HUES6 (cell line): ENCODE results near the gene OR52I2.

Experiments
- H3K27ac ChIP-seq: 2 replicates; pipeline ENCODE4 v1.7.0; 2013; ENCODE audit warnings: low read depth, mild to moderate bottlenecking, low read length, inconsistent platforms
- H3K27me3 ChIP-seq: 2 replicates; pipeline ENCODE4 v1.6.1; 2013; ENCODE audit warnings: low read length; ENCODE audit not compliant: control insufficient read depth, insufficient read depth
- H3K36me3 ChIP-seq: 2 replicates; pipeline ENCODE4 v1.6.1; 2013; ENCODE audit warnings: low read length; ENCODE audit not compliant: control insufficient read depth, insufficient read depth
- H3K4me1 ChIP-seq: 2 replicates; pipeline ENCODE4 v1.6.1; 2013; ENCODE audit warnings: low read length; ENCODE audit not compliant: control insufficient read depth, insufficient read depth
- H3K4me3 ChIP-seq: 2 replicates; pipeline ENCODE4 v1.5.1; 2013; ENCODE audit warnings: low read depth, low read length
- H3K9ac ChIP-seq: one replicate; pipeline ENCODE4 v1.6.1; 2013; ENCODE audit warnings: mild to moderate bottlenecking, low read length
- H3K9me3 ChIP-seq: 2 replicates; pipeline ENCODE4 v1.6.1; 2013; ENCODE audit warnings: low read depth, low read length; ENCODE audit not compliant: control insufficient read depth, insufficient read depth

Gene OR52I2

DNA sequence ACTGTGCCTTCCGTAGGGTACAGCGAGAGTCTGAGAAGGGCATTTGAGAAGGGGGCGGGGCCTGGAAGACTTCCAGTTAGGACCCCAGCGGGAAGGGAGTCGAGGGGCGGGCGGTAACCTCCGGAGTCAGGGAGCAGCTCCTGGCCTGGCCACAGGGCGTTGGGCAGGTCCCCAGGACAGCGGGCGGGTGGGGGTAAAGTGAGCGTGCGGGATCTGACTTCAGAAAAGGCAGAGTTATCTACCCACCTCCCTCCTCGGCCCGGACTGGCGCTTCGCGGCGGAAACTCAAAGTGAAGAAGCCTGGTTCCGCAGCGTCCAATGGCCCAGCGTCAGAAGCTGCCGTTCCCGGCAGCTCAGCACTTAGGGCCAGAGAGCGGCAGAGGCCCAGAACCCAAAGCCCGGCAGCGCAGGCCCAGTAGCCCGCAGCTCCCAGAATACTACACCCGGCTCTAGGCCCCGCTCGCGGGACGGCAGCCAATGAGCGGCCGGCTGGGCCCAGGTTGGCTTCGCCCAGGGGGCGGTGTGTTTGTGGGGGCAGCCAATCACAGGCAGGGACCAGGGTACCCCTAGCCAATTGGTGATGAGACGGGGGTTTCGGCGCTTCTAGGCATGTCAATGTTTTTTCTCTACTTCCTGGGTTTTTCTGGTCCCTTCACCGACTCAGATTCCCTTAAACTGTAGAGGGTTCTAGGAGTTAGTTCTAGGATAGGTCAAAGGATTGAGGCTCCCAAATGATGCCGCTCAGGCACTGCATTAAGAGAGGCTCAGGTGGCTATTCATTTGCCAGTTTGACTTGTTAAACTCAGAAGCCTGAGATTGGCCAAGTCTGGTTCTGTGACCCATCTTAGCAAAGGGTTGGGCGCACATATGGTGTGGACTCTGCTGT lies 26.5 kb downstream of the OR52I2 start, which contains the start of gene TRIM68:
TSS of gene TRIM68 (minus strand) at position 451 of the 886 bp plus-strand sequence. CDS start 2,727 bp downstream, outside the sequence.
- peak within 1 kb of the TSS; percentile 68 for H3K9ac ChIP-seq
- H3K4me3 ChIP-seq, result peak within 1 kb of the TSS; percentile 72
- H3K4me1 ChIP-seq, result no peaks in the 10 kb centered on the region
- peaks cover 13% of the 10 kb centered on the region; the same call in 1 of the 2 replicates for H3K27me3 ChIP-seq
- no peak within 1 kb of the TSS for H3K27ac ChIP-seq
- no peaks in the 10 kb centered on the region for H3K9me3 ChIP-seq
- no peaks in the 10 kb centered on the region for H3K36me3 ChIP-seq

DNA sequence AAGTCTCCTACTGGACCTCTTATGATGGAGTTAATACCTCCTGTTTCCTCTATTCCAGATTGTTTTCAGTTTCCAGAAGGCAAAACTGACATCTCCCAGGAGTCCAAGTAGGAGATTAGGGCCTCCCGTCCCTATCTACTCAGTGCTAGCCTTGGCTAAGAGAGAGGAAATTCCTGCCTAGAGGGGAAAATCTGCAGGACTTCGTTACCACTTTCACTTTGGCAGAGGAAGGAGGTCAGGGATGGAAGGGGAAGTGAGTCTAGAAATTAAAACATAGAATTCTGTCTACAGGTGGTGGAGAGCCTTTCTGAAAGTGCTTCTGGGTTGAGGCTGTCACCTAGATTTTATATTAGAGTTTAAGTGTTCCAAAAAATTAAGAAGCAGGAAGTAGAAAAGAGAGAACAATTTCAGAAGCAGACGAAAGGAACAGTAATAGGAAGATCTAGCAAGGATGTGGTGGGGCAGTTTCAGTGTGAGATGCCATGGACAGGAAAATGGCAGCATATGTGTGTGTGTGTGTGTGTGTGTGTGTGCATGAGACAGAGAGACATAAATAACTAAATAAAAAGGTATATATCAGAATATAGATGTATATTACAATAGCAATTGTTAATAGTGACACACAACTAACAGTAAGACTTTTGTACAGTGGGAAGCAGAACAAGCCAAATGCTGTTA lies 28.9 kb downstream of the OR52I2 start:
- H3K4me1 ChIP-seq, result no peaks in the 10 kb centered on the region
- no peak overlapping the region for H3K9ac ChIP-seq
- peaks cover 13% of the 10 kb centered on the region; the same call in 1 of the 2 replicates for H3K27me3 ChIP-seq
- no peak overlapping the region for H3K27ac ChIP-seq
- no peaks in the 10 kb centered on the region for H3K9me3 ChIP-seq
- no peaks in the 10 kb centered on the region for H3K36me3 ChIP-seq
- H3K4me3 ChIP-seq, result no peak overlapping the region

DNA sequence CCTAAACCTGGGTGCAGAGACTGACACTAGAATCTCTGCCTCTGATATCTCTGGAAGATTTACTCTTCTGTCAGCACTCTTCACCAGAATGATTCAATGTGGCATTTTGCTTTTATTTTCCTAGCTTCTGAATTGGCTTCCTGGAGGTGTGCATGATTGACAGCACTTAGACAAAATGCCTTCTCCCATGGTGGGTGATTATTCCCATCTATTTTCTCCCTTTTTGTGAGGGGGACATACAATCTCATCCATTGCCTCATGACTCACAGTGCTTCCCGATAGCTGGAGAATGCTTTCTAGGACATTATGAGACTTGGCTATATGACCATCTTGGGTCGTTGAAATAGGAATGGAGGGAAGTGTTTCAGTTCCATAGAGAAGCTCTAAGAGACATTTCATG lies 30.4 kb downstream of the OR52I2 start:
- Histone ChIP-seq H3K27me3 (peaks cover 13% of the 10 kb centered on the region; the same call in 1 of the 2 replicates), H3K4me1 (no peaks in the 10 kb centered on the region), H3K9me3 (no peaks in the 10 kb centered on the region), H3K4me3 (no peak overlapping the region), H3K9ac (no peak overlapping the region), H3K27ac (no peak overlapping the region), H3K36me3 (no peaks in the 10 kb centered on the region)

- no peak overlapping the region for H3K9ac ChIP-seq
- H3K9me3 ChIP-seq, result no peaks in the 10 kb centered on the region
- peaks cover 6% of the 10 kb centered on the region; the same call in 1 of the 2 replicates for H3K27me3 ChIP-seq
- no peaks in the 10 kb centered on the region for H3K36me3 ChIP-seq
- no peak overlapping the region for H3K27ac ChIP-seq
- H3K4me1 ChIP-seq, result no peaks in the 10 kb centered on the region
- no peak overlapping the region for H3K4me3 ChIP-seq
Observed at GRCh38 chr11:4615856-4616444, 34.4 kb downstream of the OR52I2 start.

GRCh38 chr11:4619514-4619913 lies 38.0 kb downstream of the OR52I2 start:
- Histone ChIP-seq H3K9me3 (no peaks in the 10 kb centered on the region), H3K9ac (no peak overlapping the region), H3K4me3 (no peak overlapping the region), H3K36me3 (no peaks in the 10 kb centered on the region), H3K27ac (no peak overlapping the region), H3K27me3 (no peaks in the 10 kb centered on the region), H3K4me1 (no peaks in the 10 kb centered on the region)

DNA sequence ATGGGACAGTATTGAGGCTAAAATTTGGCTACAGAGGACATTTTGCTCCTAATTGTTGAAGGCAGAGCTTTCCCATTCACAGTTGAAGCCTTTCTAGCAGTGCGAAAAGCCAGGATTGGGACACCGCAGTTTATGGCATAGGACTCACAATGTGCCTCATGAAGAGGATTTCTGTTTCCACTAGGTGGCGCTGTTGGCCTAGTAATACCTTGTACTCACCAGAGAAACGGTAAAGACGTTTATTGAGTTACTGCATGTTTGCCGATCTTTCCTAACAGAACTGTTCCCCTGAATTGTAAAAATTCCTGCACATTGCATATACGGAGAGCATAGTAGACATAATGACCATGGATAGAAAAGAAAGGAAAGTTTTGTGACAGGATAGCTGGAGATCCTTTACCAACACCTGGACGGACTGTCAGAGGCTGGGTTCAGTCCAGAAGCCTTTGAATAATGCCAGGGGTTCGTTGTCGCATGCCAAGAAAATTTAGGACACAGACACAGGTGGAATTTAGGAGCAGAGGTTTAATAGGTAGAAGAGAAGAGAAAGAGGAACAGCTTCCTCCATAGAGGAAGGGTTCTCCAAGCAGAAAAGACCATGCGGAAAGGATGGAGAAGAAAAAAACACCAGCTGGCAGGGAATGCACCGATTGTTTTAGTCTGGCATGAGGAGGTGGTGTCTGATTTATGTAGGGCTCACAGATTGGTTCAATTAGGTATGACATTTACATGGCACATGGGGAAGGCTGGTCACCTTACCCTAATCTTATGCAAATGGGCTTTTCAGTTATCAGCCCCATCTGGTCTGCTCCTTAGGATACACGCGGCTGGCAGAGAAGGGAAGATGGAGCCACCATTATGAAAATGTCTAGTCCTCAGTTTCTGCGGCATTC lies 44.9 kb downstream of the OR52I2 start:
- H3K9me3 ChIP-seq, result no peaks in the 10 kb centered on the region
- H3K4me1 ChIP-seq, result peaks cover 12% of the 10 kb centered on the region; the same call in 1 of the 2 replicates
- no peak overlapping the region for H3K4me3 ChIP-seq
- H3K27me3 ChIP-seq, result no peaks in the 10 kb centered on the region
- H3K36me3 ChIP-seq, result no peaks in the 10 kb centered on the region
- no peak overlapping the region for H3K9ac ChIP-seq
- H3K27ac ChIP-seq, result no peak overlapping the region

DNA sequence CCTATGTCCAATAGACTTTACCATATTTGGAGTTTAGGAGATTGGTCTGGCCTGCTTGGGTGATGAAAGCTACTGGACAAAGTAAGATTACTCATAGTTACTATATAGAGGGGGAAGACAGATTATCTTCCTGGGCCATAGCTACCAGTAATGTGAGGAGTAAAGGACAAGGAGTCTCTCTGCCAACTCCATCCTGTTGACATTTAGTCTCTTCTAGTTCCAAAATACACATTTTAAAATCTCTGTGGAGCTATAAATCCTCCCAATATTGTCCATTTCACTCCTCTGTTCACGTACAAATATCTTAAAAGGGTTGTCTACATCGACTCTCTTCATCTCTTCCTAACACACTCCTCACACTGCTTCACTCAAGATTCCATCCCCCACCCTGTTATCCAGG lies 54.6 kb downstream of the OR52I2 start:
- H3K4me3 ChIP-seq, result no peak overlapping the region
- H3K36me3 ChIP-seq, result no peaks in the 10 kb centered on the region
- H3K4me1 ChIP-seq, result no peaks in the 10 kb centered on the region
- no peaks in the 10 kb centered on the region for H3K9me3 ChIP-seq
- H3K27ac ChIP-seq, result no peak overlapping the region
- no peak overlapping the region for H3K9ac ChIP-seq
- peaks cover 29% of the 10 kb centered on the region for H3K27me3 ChIP-seq

GRCh38 chr11:4636962-4637661 lies 55.6 kb downstream of the OR52I2 start, which contains the start of gene OR51D1:
Gene OR51D1 (plus strand): TSS chr11:4637477. CDS start chr11:4639791, 2,314 bp downstream.
- Histone ChIP-seq H3K9ac (no peak within 1 kb of the TSS), H3K27ac (no peak within 1 kb of the TSS), H3K4me1 (no peaks in the 10 kb centered on the region; the same call in 1 of the 2 replicates), H3K36me3 (no peaks in the 10 kb centered on the region), H3K4me3 (peak within 1 kb of the TSS; percentile 52), H3K9me3 (no peaks in the 10 kb centered on the region), H3K27me3 (peaks cover 29% of the 10 kb centered on the region)

GRCh38 chr11:4637662-4638047 lies 56.1 kb downstream of the OR52I2 start:
- Histone ChIP-seq H3K4me1 (no peaks in the 10 kb centered on the region; the same call in 1 of the 2 replicates), H3K4me3 (no peak overlapping the region), H3K9ac (no peak overlapping the region), H3K9me3 (no peaks in the 10 kb centered on the region), H3K27me3 (peaks cover 29% of the 10 kb centered on the region), H3K36me3 (no peaks in the 10 kb centered on the region), H3K27ac (no peak overlapping the region)

GRCh38 chr11:4639931-4640330 lies 58.4 kb downstream of the OR52I2 start:
- no peaks in the 10 kb centered on the region; the same call in 1 of the 2 replicates for H3K4me1 ChIP-seq
- no peaks in the 10 kb centered on the region for H3K36me3 ChIP-seq
- no peak overlapping the region for H3K9ac ChIP-seq
- H3K27me3 ChIP-seq, result peaks cover 25% of the 10 kb centered on the region
- no peak overlapping the region for H3K4me3 ChIP-seq
- H3K27ac ChIP-seq, result no peak overlapping the region
- H3K9me3 ChIP-seq, result no peaks in the 10 kb centered on the region
